Spleen (tissue), 11 donors: Measurements from ENCODE around the gene SMU1. TPM values are rescaled to one million over a fixed set of nuclear protein-coding genes. Genes with fewer than 3 reads are reported as not detected.
A peak's percentile ranks its signal among the peaks of the same experiment; 100 is the strongest.

ENCODE experiments used
- DNase-seq: peaks from one replicate; pipeline ENCODE4 v3.0.0-alpha.2; 2020
- H3K27ac ChIP-seq, 8 donors: fragments of 200-600 bp; sonication (generic) in 7 of 8; 1 replicate in 4 of 8; 2 replicates in 4 of 8; pipeline versions ENCODE4 v1.5.0 to v1.8.0; 2016 to 2021; ENCODE audit warnings: inconsistent platforms in 4 of 8, mild to moderate bottlenecking in 4 of 8, moderate library complexity in 1 of 8
- H3K27me3 ChIP-seq, 7 donors: fragments of 200-600 bp; sonication (generic) in 6 of 7; replicated peaks in 1 of 7; 1 replicate in 4 of 7; 2 replicates in 3 of 7; pipeline versions ENCODE4 v1.5.0 to v1.8.0; 2016 to 2021; ENCODE audit warnings: inconsistent platforms in 3 of 7, mild to moderate bottlenecking in 1 of 7
- H3K36me3 ChIP-seq, 6 donors: fragments of 200-600 bp; sonication (generic) in 5 of 6; 1 replicate in 4 of 6; 2 replicates in 2 of 6; pipeline versions ENCODE4 v1.5.0 to v1.8.0; 2016 to 2021; ENCODE audit warnings: inconsistent platforms in 2 of 6
- H3K4me1 ChIP-seq, 6 donors: fragments of 200-600 bp; sonication (generic) in 5 of 6; 1 replicate in 3 of 6; 2 replicates in 3 of 6; pipeline versions ENCODE4 v1.5.0 to v1.8.0; 2016 to 2021; ENCODE audit warnings: inconsistent platforms in 3 of 6
- H3K4me3 ChIP-seq, 8 donors: fragments of 200-600 bp; sonication (generic) in 7 of 8; 1 replicate in 4 of 8; 2 replicates in 4 of 8; pipeline versions ENCODE4 v1.5.0 to v1.8.0; 2016 to 2021; ENCODE audit warnings: inconsistent platforms in 4 of 8, mild to moderate bottlenecking in 4 of 8, moderate library complexity in 2 of 8
- H3K9me3 ChIP-seq, 8 donors: fragments of 200-600 bp; sonication (generic) in 7 of 8; 1 replicate in 4 of 8; 2 replicates in 4 of 8; pipeline versions ENCODE4 v1.5.0 to v1.8.0; 2016 to 2021; ENCODE audit warnings: inconsistent platforms in 4 of 8
- POLR2A ChIP-seq, 3 donors: fragments of 450-650 bp; IDR thresholded peaks; one replicate each; pipeline ENCODE4 v1.5.1; 2017; ENCODE audit warnings: antibody characterized with exemption in 3 of 3, mild to moderate bottlenecking in 1 of 3
- POLR2AphosphoS5 ChIP-seq, 3 donors: sonication (generic); formaldehyde crosslinking; IDR thresholded peaks; one replicate each; pipeline ENCODE4 v1.5.1; 2017; ENCODE audit warnings: antibody characterized with exemption in 3 of 3
- WGBS, 5 donors: extraction: QIAGEN DNeasy Blood & Tissue Kit in 3 of 5; methylation state at CpG; one replicate each; pipeline versions ENCODE4 v1.1.5 to v1.1.7; 2013 to 2018; 5-methylcytosine and 5-hydroxymethylcytosine counted together
- intact Hi-C: fragments of 100-400 bp; cut with DNase I; formaldehyde crosslinking; loops from one replicate; pipeline ENCODE4 v1.15.0; 2023; ENCODE audit warnings: low total_unique reads
- polyA plus RNA-seq, 3 donors: library from polyadenylated mRNA; stranded (reverse); fragments of 200-250 nt; gene quantifications; one replicate each; pipeline ENCODE4 v1.2.1, GENCODE V29; 2013
- total RNA-seq, 7 donors: library from RNA; depleted of rRNA in 3 of 7; stranded (reverse); fragments of >200 nt in 3 of 7; fragmentation: NEBNext Ultra II Directional in 4 of 7; extraction: Animal tissue kit (Norgen Biotek cat#: 25700) in 4 of 7; gene quantifications; one replicate each; pipeline versions ENCODE4 v1.1.0 to v1.2.1, GENCODE V29; 2016 to 2021
- TF ChIP-seq, protein P1 (sequence below), 11 experiments: fragments of 200-600 bp in 7 of 11; fragments of 450-650 bp in 4 of 11; sonication (generic) in 4 of 11; IDR thresholded peaks in 8 of 11; conservative IDR thresholded peaks in 3 of 11; 1 replicate in 7 of 11; 2 replicates in 4 of 11; pipeline versions ENCODE4 v1.4.0 to v1.8.0; 2016 to 2021; ENCODE audit warnings: antibody characterized with exemption in 11 of 11, inconsistent platforms in 4 of 11, mild to moderate bottlenecking in 1 of 11
- donor health status: healthy with polysubstance abuse.
- donor health status: DM: no; HTN: no; CAD: no; lungs with moderate emphysema.
- donor health status: DM: no; HTN: no; CAD: no.
- donor health status: Bipolar disorder and iron deficiency.
- donor health status: healthy.
- donor health status: DM: no; HTN: no; CAD: no.
- donor health status: DM: yes; HTN: yes; CAD: no.

The SMU1 gene
- total and polyA plus RNA-seq, 10 donors: 7.2 to 23.3 (median 18.8) TPM

DNA sequence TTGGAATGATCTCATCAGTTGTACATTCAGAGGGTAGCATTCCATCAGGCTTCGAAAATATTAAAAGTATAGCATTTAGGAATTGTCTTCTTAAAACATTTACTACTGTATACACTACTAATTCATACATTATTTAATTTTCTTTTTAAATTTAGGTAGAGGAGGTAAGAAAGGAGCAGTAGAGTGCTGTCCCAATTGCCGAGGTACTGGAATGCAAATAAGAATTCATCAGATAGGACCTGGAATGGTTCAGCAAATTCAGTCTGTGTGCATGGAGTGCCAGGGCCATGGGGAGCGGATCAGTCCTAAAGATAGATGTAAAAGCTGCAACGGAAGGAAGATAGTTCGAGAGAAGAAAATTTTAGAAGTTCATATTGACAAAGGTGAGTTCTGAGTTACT, 46.2 kb downstream of the SMU1 start:
- intact Hi-C loops: no loop called here
- H3K36me3 ChIP-seq: peaks cover 0 to 91% (median 74%) of the 10 kb centered on the region in 6 donors
- H3K9me3 ChIP-seq: no peaks in the 10 kb centered on the region
- H3K27me3 ChIP-seq: no peaks in the 10 kb centered on the region
- TF ChIP-seq POLR2AphosphoS5 (IDR thresholded peaks at IDR 0.05): no peak
- TF ChIP-seq POLR2A (IDR thresholded peaks at IDR 0.05): no peak
- no peak for DNase-seq
- H3K4me1 ChIP-seq: peaks cover 45 to 84% (median 61%) of the 10 kb centered on the region in 6 donors
- H3K27ac ChIP-seq: no peak overlapping the region
- H3K4me3 ChIP-seq: no peak overlapping the region
- 87 to 96% (median 90%) methylated on average over 5 of the region's 5 CpGs for WGBS, 5 donors

GRCh38 chr9:33029231-33029786, 47.2 kb downstream of the SMU1 start:
- peaks cover 46 to 87% (median 64%) of the 10 kb centered on the region in 6 donors for H3K4me1 ChIP-seq
- H3K4me3 ChIP-seq: peak overlapping the region in 1 of 8 donors; percentile 0
- H3K27ac ChIP-seq: peak overlapping the region in 6 of 8 donors; percentile 4 to 63 (median 46)

GRCh38 chr9:33025572-33026342, 50.7 kb downstream of the SMU1 start:
- no peaks in the 10 kb centered on the region for H3K27me3 ChIP-seq
- peak; percentile 92 for DNase-seq
- H3K27ac ChIP-seq: peak overlapping the region; percentile 98 to 100 (median 100)
- 2 to 4% (median 4%) methylated on average over 23 to 36 of the region's 36 CpGs for WGBS, 5 donors
- intact Hi-C loops: no loop called here
- no peak for TF ChIP-seq POLR2A (IDR thresholded peaks at IDR 0.05)
- TF ChIP-seq, protein P1, sequence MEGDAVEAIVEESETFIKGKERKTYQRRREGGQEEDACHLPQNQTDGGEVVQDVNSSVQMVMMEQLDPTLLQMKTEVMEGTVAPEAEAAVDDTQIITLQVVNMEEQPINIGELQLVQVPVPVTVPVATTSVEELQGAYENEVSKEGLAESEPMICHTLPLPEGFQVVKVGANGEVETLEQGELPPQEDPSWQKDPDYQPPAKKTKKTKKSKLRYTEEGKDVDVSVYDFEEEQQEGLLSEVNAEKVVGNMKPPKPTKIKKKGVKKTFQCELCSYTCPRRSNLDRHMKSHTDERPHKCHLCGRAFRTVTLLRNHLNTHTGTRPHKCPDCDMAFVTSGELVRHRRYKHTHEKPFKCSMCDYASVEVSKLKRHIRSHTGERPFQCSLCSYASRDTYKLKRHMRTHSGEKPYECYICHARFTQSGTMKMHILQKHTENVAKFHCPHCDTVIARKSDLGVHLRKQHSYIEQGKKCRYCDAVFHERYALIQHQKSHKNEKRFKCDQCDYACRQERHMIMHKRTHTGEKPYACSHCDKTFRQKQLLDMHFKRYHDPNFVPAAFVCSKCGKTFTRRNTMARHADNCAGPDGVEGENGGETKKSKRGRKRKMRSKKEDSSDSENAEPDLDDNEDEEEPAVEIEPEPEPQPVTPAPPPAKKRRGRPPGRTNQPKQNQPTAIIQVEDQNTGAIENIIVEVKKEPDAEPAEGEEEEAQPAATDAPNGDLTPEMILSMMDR (IDR thresholded peaks at IDR 0.05 in 8 of 11, conservative IDR thresholded peaks at IDR 0.05 in 3 of 11): no peak
- no peak for TF ChIP-seq POLR2AphosphoS5 (IDR thresholded peaks at IDR 0.05)
- no peaks in the 10 kb centered on the region for H3K9me3 ChIP-seq
- H3K36me3 ChIP-seq: peaks cover 0 to 46% (median 30%) of the 10 kb centered on the region in 6 donors
- H3K4me3 ChIP-seq: peak overlapping the region; percentile 67 to 97 (median 88)
- peaks cover 45 to 80% (median 69%) of the 10 kb centered on the region in 6 donors for H3K4me1 ChIP-seq

More at GRCh38 chr9:33029231-33029786, 47.2 kb downstream of the SMU1 start:
- WGBS, 5 donors: 25 to 58% (median 37%) methylated on average over 4 of the region's 4 CpGs
- H3K9me3 ChIP-seq: no peaks in the 10 kb centered on the region
- no peak for DNase-seq
- peaks cover 0 to 81% (median 65%) of the 10 kb centered on the region in 6 donors for H3K36me3 ChIP-seq
- no peaks in the 10 kb centered on the region for H3K27me3 ChIP-seq
- TF ChIP-seq, protein P1 (IDR thresholded peaks at IDR 0.05 in 8 of 11, conservative IDR thresholded peaks at IDR 0.05 in 3 of 11): no peak
- TF ChIP-seq POLR2AphosphoS5 (IDR thresholded peaks at IDR 0.05) (no peak), POLR2A (IDR thresholded peaks at IDR 0.05) (no peak)
- intact Hi-C loops: no loop called here

GRCh38 chr9:33024966-33025571, 51.4 kb downstream of the SMU1 start, which contains the start of gene DNAJA1:
TSS of gene DNAJA1 (plus strand) at chr9:33025273. CDS start at chr9:33026485, 1,212 bp downstream.
- DNase-seq: peak; percentile 99
- Histone ChIP-seq H3K36me3 (peaks cover 0 to 46% (median 23%) of the 10 kb centered on the region in 6 donors), H3K27ac (peak within 1 kb of the TSS; percentile 98 to 100 (median 100)), H3K4me3 (peak within 1 kb of the TSS; percentile 67 to 97 (median 88)), H3K4me1 (peaks cover 45 to 73% (median 64%) of the 10 kb centered on the region in 6 donors), H3K27me3 (no peaks in the 10 kb centered on the region), H3K9me3 (no peaks in the 10 kb centered on the region)
- intact Hi-C loops: no loop called here
- TF ChIP-seq POLR2AphosphoS5 (IDR thresholded peaks at IDR 0.05): peak; percentile 100
- TF ChIP-seq POLR2A (IDR thresholded peaks at IDR 0.05): peak; percentile 80 to 92 (median 90)
- TF ChIP-seq, protein P1 (IDR thresholded peaks at IDR 0.05 in 8 of 11, conservative IDR thresholded peaks at IDR 0.05 in 3 of 11): peak in 2 of 11 experiments; percentile 15 to 42
- 0 to 1% (median 0%) methylated on average over 54 to 61 of the region's 61 CpGs for WGBS, 5 donors
